Stimulated activated CD4-positive, alpha-beta T cell treated with anti-CD3 and anti-CD28 coated beads, Interleukin-1b, Interleukin-23, amount 100 ng/mL, for 1 hour (primary cell): ENCODE data around the gene MRM2.

ENCODE experiments used
- DNase-seq, 2 donors: peaks; one replicate each; pipeline ENCODE4 v3.0.0-alpha.2; 2020; ENCODE audit warnings: low read depth in 2 of 2

MRM2 gene

GRCh38 chr7:2266911-2267310 is 24.9 kb upstream of the MRM2 start:
- no peak for DNase-seq

GRCh38 chr7:2264158-2264557 is 22.2 kb upstream of the MRM2 start:
- DNase-seq, result no peak

GRCh38 chr7:2263176-2263575 is 21.2 kb upstream of the MRM2 start:
- DNase-seq, result no peak

GRCh38 chr7:2261611-2262010 is 19.6 kb upstream of the MRM2 start:
- no peak for DNase-seq

- DNase-seq, result no peak
Measured at GRCh38 chr7:2260820-2261219, 18.8 kb upstream of the MRM2 start.

- DNase-seq, result no peak
Measured at GRCh38 chr7:2259480-2259879, 17.5 kb upstream of the MRM2 start.

- no peak for DNase-seq
Measured at GRCh38 chr7:2258661-2259365, 16.8 kb upstream of the MRM2 start.

- DNase-seq, result no peak
Measured at GRCh38 chr7:2257651-2258050, 15.6 kb upstream of the MRM2 start.

- no peak for DNase-seq
Measured at GRCh38 chr7:2257046-2257551, 15.1 kb upstream of the MRM2 start.

GRCh38 chr7:2256306-2257045 is 14.5 kb upstream of the MRM2 start:
- no peak for DNase-seq

GRCh38 chr7:2255145-2256139 is 13.4 kb upstream of the MRM2 start:
- no peak for DNase-seq

- no peak for DNase-seq
Measured at GRCh38 chr7:2254429-2255144, 12.6 kb upstream of the MRM2 start.

GRCh38 chr7:2253525-2254244 is 11.7 kb upstream of the MRM2 start:
- no peak for DNase-seq

GRCh38 chr7:2253021-2253420 is 11.0 kb upstream of the MRM2 start:
- no peak for DNase-seq

- no peak for DNase-seq
Measured at GRCh38 chr7:2251841-2252771, 10.1 kb upstream of the MRM2 start.

- no peak for DNase-seq
Measured at GRCh38 chr7:2251381-2251780, 9.4 kb upstream of the MRM2 start.

GRCh38 chr7:2249744-2250323 is 7.8 kb upstream of the MRM2 start:
- DNase-seq, result no peak

GRCh38 chr7:2248984-2249694 is 7.1 kb upstream of the MRM2 start:
- no peak for DNase-seq
